Esophagus squamous epithelium (tissue), 5 donors: Measurements from ENCODE around the gene PEX14. TPM values are rescaled to one million over a fixed set of nuclear protein-coding genes. Genes with fewer than 3 reads are reported as not detected.
A peak's percentile ranks its signal among the peaks of the same experiment; 100 is the strongest.

Experiments used
- DNase-seq: peaks from one replicate; lab custom pipeline; 2025; lab: John Stamatoyannopoulos, UW
- H3K27ac ChIP-seq, 4 donors: fragments of 200-600 bp; sonication (generic); one replicate each; pipeline ENCODE4 v1.5.1; 2016 to 2019; ENCODE audit warnings: mild to moderate bottlenecking in 1 of 4
- H3K27me3 ChIP-seq, 4 donors: fragments of 200-600 bp; sonication (generic); 1 replicate in 3 of 4; 2 replicates in 1 of 4; pipeline versions ENCODE4 v1.5.1 to v1.6.0; 2017 to 2021; ENCODE audit warnings: antibody characterized with exemption in 1 of 4
- H3K36me3 ChIP-seq, 3 donors: fragments of 200-600 bp; sonication (generic); one replicate each; pipeline ENCODE4 v1.5.1; 2016 to 2019
- H3K4me1 ChIP-seq, 3 donors: fragments of 200-600 bp; sonication (generic); one replicate each; pipeline ENCODE4 v1.5.1; 2017 to 2019
- H3K4me3 ChIP-seq, 4 donors: fragments of 200-600 bp; sonication (generic); 1 replicate in 3 of 4; 2 replicates in 1 of 4; pipeline ENCODE4 v1.5.1; 2016 to 2019; ENCODE audit warnings: mild to moderate bottlenecking in 2 of 4, moderate library complexity in 1 of 4
- H3K9me3 ChIP-seq, 3 donors: fragments of 200-600 bp; sonication (generic); one replicate each; pipeline ENCODE4 v1.5.1; 2016 to 2019
- POLR2A ChIP-seq, 4 donors: fragments of 450-650 bp; IDR thresholded peaks; one replicate each; pipeline ENCODE4 v1.6.1; 2017; ENCODE audit warnings: antibody characterized with exemption in 4 of 4, mild to moderate bottlenecking in 4 of 4, moderate library complexity in 3 of 4
- WGBS, 2 donors: methylation state at CpG; one replicate each; pipeline ENCODE4 v1.1.5; 2018; 5-methylcytosine and 5-hydroxymethylcytosine counted together
- intact Hi-C: fragments of 100-400 bp; cut with DNase I; formaldehyde crosslinking; loops from one replicate; pipeline ENCODE4 v1.15.0; 2022
- total RNA-seq, 4 donors: library from RNA; depleted of rRNA; stranded (reverse); fragments of >200 nt; gene quantifications; one replicate each; pipeline ENCODE4 v1.1.0, GENCODE V29; 2016
- TF ChIP-seq, protein P1 (sequence below), 6 experiments: fragments of 450-650 bp in 4 of 6; fragments of 200-600 bp in 2 of 6; sonication (generic) in 2 of 6; IDR thresholded peaks; one replicate each; pipeline ENCODE4 v1.5.1; 2016 to 2019; ENCODE audit warnings: antibody characterized with exemption in 6 of 6, mild to moderate bottlenecking in 4 of 6, moderate library complexity in 4 of 6
- donor health status: DM: yes; HTN: yes; CAD: no.

The PEX14 gene
- total RNA-seq, 4 donors from 2014 or later: 9.4 to 22.9 (median 15.2) TPM

DNA sequence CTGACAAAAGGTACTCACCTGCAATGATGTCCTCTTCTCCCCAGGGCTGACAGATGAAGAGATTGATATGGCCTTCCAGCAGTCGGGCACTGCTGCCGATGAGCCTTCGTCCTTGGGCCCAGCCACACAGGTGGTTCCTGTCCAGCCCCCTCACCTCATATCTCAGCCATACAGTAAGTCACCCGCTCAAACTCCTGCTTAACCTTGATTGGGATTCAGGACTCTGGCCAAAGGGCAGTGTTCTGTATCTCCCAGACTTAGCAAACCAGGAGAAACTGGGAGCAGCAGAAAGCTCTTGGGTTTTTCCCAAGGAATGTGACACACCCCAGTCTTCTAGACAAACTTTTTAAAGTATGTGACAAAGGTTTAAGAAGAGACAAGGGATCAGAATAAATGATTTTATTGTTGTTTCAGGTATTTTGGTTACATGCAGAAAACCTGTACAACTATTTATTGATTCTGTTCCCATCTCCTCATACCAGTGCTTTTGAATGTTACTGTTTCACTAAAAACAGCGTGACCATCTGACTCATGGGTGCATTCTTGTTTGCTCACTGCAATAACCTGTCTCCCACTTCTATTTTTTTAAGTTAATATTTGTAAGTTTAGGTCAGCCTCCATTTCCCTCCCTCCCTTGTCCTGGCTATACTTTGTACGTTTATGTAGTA lies 124.6 kb downstream of the PEX14 start:
- Histone ChIP-seq H3K27me3 (no peaks in the 10 kb centered on the region), H3K4me3 (no peak overlapping the region), H3K36me3 (peaks cover 0 to 21% (median 0%) of the 10 kb centered on the region in 3 donors), H3K9me3 (no peaks in the 10 kb centered on the region), H3K4me1 (peaks cover 0 to 38% (median 3%) of the 10 kb centered on the region in 3 donors), H3K27ac (peak overlapping the region in 1 of 4 donors; percentile 26)
- intact Hi-C loops: no loop called here
- 75 to 78% methylated on average over 5 of the region's 6 CpGs for WGBS, 2 donors
- no peak for TF ChIP-seq POLR2A (IDR thresholded peaks at IDR 0.05)
- TF ChIP-seq, protein P1, sequence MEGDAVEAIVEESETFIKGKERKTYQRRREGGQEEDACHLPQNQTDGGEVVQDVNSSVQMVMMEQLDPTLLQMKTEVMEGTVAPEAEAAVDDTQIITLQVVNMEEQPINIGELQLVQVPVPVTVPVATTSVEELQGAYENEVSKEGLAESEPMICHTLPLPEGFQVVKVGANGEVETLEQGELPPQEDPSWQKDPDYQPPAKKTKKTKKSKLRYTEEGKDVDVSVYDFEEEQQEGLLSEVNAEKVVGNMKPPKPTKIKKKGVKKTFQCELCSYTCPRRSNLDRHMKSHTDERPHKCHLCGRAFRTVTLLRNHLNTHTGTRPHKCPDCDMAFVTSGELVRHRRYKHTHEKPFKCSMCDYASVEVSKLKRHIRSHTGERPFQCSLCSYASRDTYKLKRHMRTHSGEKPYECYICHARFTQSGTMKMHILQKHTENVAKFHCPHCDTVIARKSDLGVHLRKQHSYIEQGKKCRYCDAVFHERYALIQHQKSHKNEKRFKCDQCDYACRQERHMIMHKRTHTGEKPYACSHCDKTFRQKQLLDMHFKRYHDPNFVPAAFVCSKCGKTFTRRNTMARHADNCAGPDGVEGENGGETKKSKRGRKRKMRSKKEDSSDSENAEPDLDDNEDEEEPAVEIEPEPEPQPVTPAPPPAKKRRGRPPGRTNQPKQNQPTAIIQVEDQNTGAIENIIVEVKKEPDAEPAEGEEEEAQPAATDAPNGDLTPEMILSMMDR (IDR thresholded peaks at IDR 0.05): no peak
- DNase-seq: no peak

DNA sequence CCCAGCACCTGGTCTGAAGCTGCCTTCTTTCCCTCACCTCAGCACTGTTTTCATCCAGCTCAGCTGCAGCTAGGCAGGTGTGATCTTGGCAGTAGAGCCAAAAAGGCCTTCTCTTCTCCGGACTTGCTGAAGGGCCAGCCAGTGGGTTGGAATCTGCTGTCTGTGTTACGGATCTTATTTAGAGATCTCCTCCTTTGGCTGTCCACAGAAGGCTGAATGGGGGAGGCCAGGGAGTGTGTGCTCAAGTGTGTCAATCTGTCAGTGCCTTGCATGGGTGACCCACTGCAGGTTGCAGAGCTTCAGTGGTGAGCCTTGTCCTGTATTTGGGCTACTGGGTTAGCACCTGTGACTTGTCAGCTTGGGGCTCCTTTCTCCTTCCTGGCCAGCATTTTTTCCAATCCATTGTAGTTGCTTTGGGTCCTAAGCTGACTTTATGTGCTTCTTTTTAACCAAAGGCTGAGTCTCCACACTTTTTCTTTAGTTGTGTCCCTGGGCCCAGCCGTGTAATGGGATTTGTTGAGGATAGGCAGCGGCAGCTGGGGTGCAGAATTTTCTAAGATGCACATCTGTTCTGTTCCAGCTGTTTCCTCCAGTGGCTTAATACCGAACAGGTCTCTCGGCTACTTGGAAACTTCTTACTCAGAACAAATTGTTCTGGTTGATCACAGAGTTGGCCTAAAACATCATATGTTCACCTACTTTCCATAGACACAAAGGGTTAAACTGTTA lies 126.8 kb downstream of the PEX14 start:
- H3K27me3 ChIP-seq: no peaks in the 10 kb centered on the region
- peaks cover 0 to 28% (median 0%) of the 10 kb centered on the region in 3 donors for H3K36me3 ChIP-seq
- no peak overlapping the region for H3K4me3 ChIP-seq
- no peaks in the 10 kb centered on the region for H3K9me3 ChIP-seq
- peaks cover 0 to 38% (median 3%) of the 10 kb centered on the region in 3 donors for H3K4me1 ChIP-seq
- intact Hi-C loops: no loop called here
- TF ChIP-seq, protein P1 (IDR thresholded peaks at IDR 0.05): no peak
- TF ChIP-seq POLR2A (IDR thresholded peaks at IDR 0.05): no peak
- no peak overlapping the region for H3K27ac ChIP-seq
- DNase-seq: no peak
- 84 to 87% methylated on average over 6 of the region's 6 CpGs for WGBS, 2 donors

- peaks cover 0 to 38% (median 3%) of the 10 kb centered on the region in 3 donors for H3K4me1 ChIP-seq
- intact Hi-C loops: no loop called here
- H3K9me3 ChIP-seq: no peaks in the 10 kb centered on the region
- H3K36me3 ChIP-seq: peaks cover 0 to 28% (median 0%) of the 10 kb centered on the region in 3 donors
- DNase-seq: no peak
- H3K27ac ChIP-seq: no peak overlapping the region
- no peaks in the 10 kb centered on the region for H3K27me3 ChIP-seq
- no peak overlapping the region for H3K4me3 ChIP-seq
- 79 to 88% methylated on average over 3 of the region's 3 CpGs for WGBS, 2 donors
- TF ChIP-seq, protein P1 (IDR thresholded peaks at IDR 0.05): no peak
- TF ChIP-seq POLR2A (IDR thresholded peaks at IDR 0.05): no peak
Measured at GRCh38 chr1:10602936-10603335, 128.2 kb downstream of the PEX14 start.

GRCh38 chr1:10604966-10605365 lies 130.2 kb downstream of the PEX14 start:
- DNase-seq: no peak
- no peaks in the 10 kb centered on the region for H3K9me3 ChIP-seq
- TF ChIP-seq POLR2A (IDR thresholded peaks at IDR 0.05): no peak
- TF ChIP-seq, protein P1 (IDR thresholded peaks at IDR 0.05): no peak
- no peaks in the 10 kb centered on the region for H3K27me3 ChIP-seq
- H3K4me1 ChIP-seq: peaks cover 0 to 26% (median 3%) of the 10 kb centered on the region in 3 donors
- no peak overlapping the region for H3K27ac ChIP-seq
- intact Hi-C loops: no loop called here
- peaks cover 0 to 19% (median 0%) of the 10 kb centered on the region in 3 donors for H3K36me3 ChIP-seq
- WGBS, 2 donors: 91 to 93% methylated on average over 4 to 6 of the region's 7 CpGs
- no peak overlapping the region for H3K4me3 ChIP-seq

- Histone ChIP-seq H3K27ac (no peak overlapping the region), H3K27me3 (no peaks in the 10 kb centered on the region), H3K36me3 (peaks cover 0 to 9% (median 0%) of the 10 kb centered on the region in 3 donors), H3K4me3 (no peak overlapping the region), H3K9me3 (no peaks in the 10 kb centered on the region), H3K4me1 (peaks cover 0 to 20% (median 0%) of the 10 kb centered on the region in 3 donors)
- DNase-seq: no peak
- WGBS, 2 donors: 93 to 98% methylated on average over 7 of the region's 7 CpGs
- intact Hi-C loops: no loop called here
- TF ChIP-seq, protein P1 (IDR thresholded peaks at IDR 0.05): no peak
- no peak for TF ChIP-seq POLR2A (IDR thresholded peaks at IDR 0.05)
Measured at GRCh38 chr1:10606064-10606463, 131.3 kb downstream of the PEX14 start.
